Measurements from ENCODE around the gene DIDO1. TPM values are rescaled to one million over a fixed set of nuclear protein-coding genes. Genes with fewer than 3 reads are reported as not detected.
A peak's percentile ranks its signal among the peaks of the same experiment; 100 is the strongest.

DIDO1 gene
- total and polyA plus RNA-seq, 2 of the 13 experiments (the other 11 are each of a cell fraction or from before 2014, with no cell fraction given): 75.0 to 75.1 TPM

DNA sequence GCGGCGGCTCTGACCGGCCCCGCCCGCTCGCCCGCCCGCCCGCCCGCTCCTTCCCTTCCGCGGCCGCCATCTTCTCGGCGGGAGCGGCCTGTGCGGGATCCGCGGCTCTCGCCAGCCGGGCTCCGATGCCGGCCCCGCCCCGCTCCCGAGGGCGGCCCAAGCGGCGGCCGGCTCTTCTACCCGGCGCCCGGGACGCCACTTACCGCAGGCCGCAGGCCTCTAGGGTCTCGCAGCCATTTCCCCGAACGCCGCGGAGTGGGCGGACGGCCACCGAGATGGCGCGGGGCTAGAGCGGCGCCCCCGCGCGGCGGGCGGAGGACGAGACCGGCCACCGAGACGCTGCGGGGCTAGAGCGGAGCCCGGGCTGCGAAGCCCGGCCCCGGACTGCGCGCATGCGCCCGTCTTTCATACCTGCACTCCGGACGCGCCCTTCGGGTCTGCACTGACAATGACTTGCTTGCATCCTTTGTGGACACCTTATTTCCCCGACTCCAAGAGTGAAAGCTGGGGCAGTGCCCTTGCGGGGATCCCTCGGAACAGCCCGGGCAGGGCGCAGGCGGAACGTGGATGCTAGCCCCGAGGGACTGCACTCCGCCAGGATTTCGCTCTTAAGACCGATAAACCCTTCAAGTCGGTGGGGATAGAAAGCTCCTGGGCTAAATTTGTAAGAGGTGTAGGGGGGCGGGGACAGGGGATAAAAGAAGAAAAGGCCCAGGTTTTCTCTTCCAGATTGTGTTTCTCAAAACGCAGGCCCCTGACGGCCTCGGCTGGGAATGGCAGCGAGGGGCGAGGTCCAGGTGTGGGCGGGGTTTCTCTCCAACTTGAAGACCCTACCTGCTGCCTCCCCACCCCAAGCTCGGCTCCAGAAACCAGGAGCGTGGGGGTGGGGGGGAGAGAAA, at the start of gene DIDO1 (continued):
- TF ChIP-seq, protein P1, sequence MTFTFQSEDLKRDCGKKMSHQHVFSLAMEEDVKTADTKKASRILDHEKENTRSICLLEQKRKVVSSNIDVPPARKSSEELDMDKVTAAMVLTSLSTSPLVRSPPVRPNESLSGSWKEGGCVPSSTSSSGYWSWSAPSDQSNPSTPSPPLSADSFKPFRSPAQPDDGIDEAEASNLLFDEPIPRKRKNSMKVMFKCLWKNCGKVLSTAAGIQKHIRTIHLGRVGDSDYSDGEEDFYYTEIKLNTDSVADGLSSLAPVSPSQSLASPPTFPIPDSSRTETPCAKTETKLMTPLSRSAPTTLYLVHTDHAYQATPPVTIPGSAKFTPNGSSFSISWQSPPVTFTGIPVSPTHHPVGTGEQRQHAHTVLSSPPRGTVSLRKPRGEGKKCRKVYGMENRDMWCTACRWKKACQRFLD (CRISPR knock-in tag; IDR thresholded peaks at IDR 0.05; ENCODE audit: borderline replicate concordance): peak; percentile 28; the same call in 1 of the 2 replicates
- TF ChIP-seq, protein P2, sequence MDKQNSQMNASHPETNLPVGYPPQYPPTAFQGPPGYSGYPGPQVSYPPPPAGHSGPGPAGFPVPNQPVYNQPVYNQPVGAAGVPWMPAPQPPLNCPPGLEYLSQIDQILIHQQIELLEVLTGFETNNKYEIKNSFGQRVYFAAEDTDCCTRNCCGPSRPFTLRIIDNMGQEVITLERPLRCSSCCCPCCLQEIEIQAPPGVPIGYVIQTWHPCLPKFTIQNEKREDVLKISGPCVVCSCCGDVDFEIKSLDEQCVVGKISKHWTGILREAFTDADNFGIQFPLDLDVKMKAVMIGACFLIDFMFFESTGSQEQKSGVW (CRISPR knock-in tag; IDR thresholded peaks at IDR 0.05; ENCODE audit: borderline replicate concordance): peak; percentile 27; the same call in 1 of the 2 replicates
- TF ChIP-seq HNF4A (CRISPR knock-in tag; IDR thresholded peaks at IDR 0.05) (peak; percentile 34; the same call in 1 of the 2 replicates), RFX5 (IDR thresholded peaks at IDR 0.05; ENCODE audit: low read depth, low read length) (no peak; the same call in 1 of the 2 replicates), EP300 (IDR thresholded peaks at IDR 0.05; ENCODE audit: low read depth in 2 of 2, low read length in 2 of 2) (no peak), EP300 (CRISPR knock-in tag; IDR thresholded peaks at IDR 0.05; ENCODE audit: borderline replicate concordance) (peak; percentile 19), ETV5 (CRISPR knock-in tag; IDR thresholded peaks at IDR 0.05; ENCODE audit: borderline replicate concordance) (peak; percentile 54; the same call in 1 of the 2 replicates), FOXP1 (IDR thresholded peaks at IDR 0.05) (no peak), FOXP1 (CRISPR knock-in tag; IDR thresholded peaks at IDR 0.05) (no peak), TCF7 (IDR thresholded peaks at IDR 0.05; ENCODE audit: low read depth) (no peak), ZFP36 (IDR thresholded peaks at IDR 0.05; ENCODE audit: borderline replicate concordance, low read depth, low read length, partially characterized antibody) (no peak), NBN (conservative IDR thresholded peaks at IDR 0.05) (no peak), FOXK2 (IDR thresholded peaks at IDR 0.05) (no peak), GATA4 (IDR thresholded peaks at IDR 0.05; ENCODE audit: borderline replicate concordance, low read depth) (peak; percentile 69), YEATS4 (CRISPR knock-in tag; IDR thresholded peaks at IDR 0.05; ENCODE audit: borderline replicate concordance) (peak; percentile 96), ZNF567 (CRISPR knock-in tag; IDR thresholded peaks at IDR 0.05; ENCODE audit: borderline replicate concordance) (0 out of 2 replicates have a peak, but pooled peaks have one; percentile 65), U2AF1 (optimal IDR thresholded peaks at IDR 0.05; ENCODE audit: low read depth, low read length) (peak; percentile 35), MAFF (IDR thresholded peaks at IDR 0.05; ENCODE audit: low read depth, low read length) (no peak), IKZF1 (IDR thresholded peaks at IDR 0.05) (no peak)
- TF ChIP-seq, protein P3, sequence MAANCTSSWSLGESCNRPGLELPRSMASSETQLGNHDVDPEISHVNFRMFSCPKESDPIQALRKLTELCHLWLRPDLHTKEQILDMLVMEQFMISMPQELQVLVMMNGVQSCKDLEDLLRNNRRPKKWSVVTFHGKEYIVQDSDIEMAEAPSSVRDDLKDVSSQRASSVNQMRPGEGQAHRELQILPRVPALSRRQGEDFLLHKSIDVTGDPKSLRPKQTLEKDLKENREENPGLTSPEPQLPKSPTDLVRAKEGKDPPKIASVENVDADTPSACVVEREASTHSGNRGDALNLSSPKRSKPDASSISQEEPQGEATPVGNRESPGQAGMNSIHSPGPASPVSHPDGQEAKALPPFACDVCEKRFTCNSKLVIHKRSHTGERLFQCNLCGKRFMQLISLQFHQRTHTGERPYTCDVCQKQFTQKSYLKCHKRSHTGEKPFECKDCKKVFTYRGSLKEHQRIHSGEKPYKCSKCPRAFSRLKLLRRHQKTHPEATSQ (CRISPR knock-in tag; IDR thresholded peaks at IDR 0.05; ENCODE audit: borderline replicate concordance): peak; percentile 88
- TF ChIP-seq, protein P4, sequence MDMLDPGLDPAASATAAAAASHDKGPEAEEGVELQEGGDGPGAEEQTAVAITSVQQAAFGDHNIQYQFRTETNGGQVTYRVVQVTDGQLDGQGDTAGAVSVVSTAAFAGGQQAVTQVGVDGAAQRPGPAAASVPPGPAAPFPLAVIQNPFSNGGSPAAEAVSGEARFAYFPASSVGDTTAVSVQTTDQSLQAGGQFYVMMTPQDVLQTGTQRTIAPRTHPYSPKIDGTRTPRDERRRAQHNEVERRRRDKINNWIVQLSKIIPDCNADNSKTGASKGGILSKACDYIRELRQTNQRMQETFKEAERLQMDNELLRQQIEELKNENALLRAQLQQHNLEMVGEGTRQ (IDR thresholded peaks at IDR 0.05; ENCODE audit: low read depth, low read length): no peak
- TF ChIP-seq, protein P4 (CRISPR knock-in tag; IDR thresholded peaks at IDR 0.05; ENCODE audit: borderline replicate concordance): no peak
- TF ChIP-seq, protein P5, sequence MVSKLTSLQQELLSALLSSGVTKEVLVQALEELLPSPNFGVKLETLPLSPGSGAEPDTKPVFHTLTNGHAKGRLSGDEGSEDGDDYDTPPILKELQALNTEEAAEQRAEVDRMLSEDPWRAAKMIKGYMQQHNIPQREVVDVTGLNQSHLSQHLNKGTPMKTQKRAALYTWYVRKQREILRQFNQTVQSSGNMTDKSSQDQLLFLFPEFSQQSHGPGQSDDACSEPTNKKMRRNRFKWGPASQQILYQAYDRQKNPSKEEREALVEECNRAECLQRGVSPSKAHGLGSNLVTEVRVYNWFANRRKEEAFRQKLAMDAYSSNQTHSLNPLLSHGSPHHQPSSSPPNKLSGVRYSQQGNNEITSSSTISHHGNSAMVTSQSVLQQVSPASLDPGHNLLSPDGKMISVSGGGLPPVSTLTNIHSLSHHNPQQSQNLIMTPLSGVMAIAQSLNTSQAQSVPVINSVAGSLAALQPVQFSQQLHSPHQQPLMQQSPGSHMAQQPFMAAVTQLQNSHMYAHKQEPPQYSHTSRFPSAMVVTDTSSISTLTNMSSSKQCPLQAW (CRISPR knock-in tag; IDR thresholded peaks at IDR 0.05): no peak

Data from HepG2 (cell line).